Neutrophil (primary cell): ENCODE measurements around the gene TSPAN7.
A peak's percentile ranks its signal among the peaks of the same experiment; 100 is the strongest.

Experiments
- H3K27ac ChIP-seq: fragments of 200-600 bp; sonication (generic); 2 replicates; pipeline ENCODE4 v1.5.1; 2016; ENCODE audit warnings: mild to moderate bottlenecking, moderate library complexity
- H3K27me3 ChIP-seq: fragments of 200-600 bp; sonication (generic); 2 replicates; pipeline ENCODE4 v1.6.0; 2016; ENCODE audit warnings: mild to moderate bottlenecking
- H3K36me3 ChIP-seq: fragments of 200-600 bp; sonication (generic); 2 replicates; pipeline ENCODE4 v1.5.1; 2017
- H3K4me1 ChIP-seq, 2 experiments: fragments of 200-600 bp in 1 of 2; sonication (generic) in 1 of 2; 1 replicate in 1 of 2; 2 replicates in 1 of 2; pipeline versions ENCODE4 v1.5.1 to v1.6.1; 2013 to 2016; ENCODE audit warnings: low read depth in 1 of 2, low read length in 1 of 2, mild to moderate bottlenecking in 1 of 2, moderate library complexity in 1 of 2; ENCODE audit not compliant: control insufficient read depth in 1 of 2, insufficient read depth in 1 of 2
- H3K4me3 ChIP-seq, 2 experiments: fragments of 200-600 bp in 1 of 2; sonication (generic) in 1 of 2; 1 replicate in 1 of 2; 2 replicates in 1 of 2; pipeline ENCODE4 v1.5.1; 2013 to 2016; ENCODE audit warnings: low read depth in 1 of 2, low read length in 1 of 2, mild to moderate bottlenecking in 1 of 2, moderate library complexity in 1 of 2
- H3K9me3 ChIP-seq: fragments of 200-600 bp; sonication (generic); 2 replicates; pipeline ENCODE4 v1.5.1; 2016
- CTCF ChIP-seq: fragments of 200-600 bp; sonication (generic); IDR thresholded peaks from 2 replicates; pipeline ENCODE4 v1.5.1; 2016; ENCODE audit warnings: antibody characterized with exemption

Gene TSPAN7

GRCh38 chrX:38646129-38646528 is 84.8 kb downstream of the TSPAN7 start:
- TF ChIP-seq CTCF, result no peak
- no peak overlapping the region for H3K4me3 ChIP-seq
- H3K27me3 ChIP-seq, result no peaks in the 10 kb centered on the region
- no peak overlapping the region for H3K27ac ChIP-seq
- H3K9me3 ChIP-seq, result no peaks in the 10 kb centered on the region
- H3K36me3 ChIP-seq, result no peaks in the 10 kb centered on the region
- H3K4me1 ChIP-seq, result peaks cover 23 to 28% of the 10 kb centered on the region in 2 experiments

DNA sequence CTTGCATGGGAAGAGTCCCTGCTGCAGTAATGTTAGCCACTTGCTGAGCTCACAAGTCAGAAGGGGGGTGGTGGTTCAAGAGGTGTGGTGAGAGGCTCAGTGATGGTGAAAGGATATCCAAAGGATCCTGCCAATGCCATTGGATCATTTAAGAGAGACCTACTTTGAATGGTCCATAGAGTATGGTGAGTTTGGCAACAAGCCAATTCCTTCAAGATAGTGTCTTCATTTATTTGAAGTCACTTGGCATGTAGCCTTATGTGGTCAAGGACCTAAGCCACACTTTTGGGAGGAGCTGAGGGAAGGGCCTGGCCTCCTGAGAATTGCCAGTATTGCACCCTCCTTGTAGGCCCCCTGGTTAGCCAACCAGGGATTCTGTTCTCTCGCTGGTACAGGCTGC is 87.9 kb downstream of the TSPAN7 start:
- H3K36me3 ChIP-seq, result no peaks in the 10 kb centered on the region
- H3K27me3 ChIP-seq, result no peaks in the 10 kb centered on the region
- no peak overlapping the region for H3K27ac ChIP-seq
- no peak overlapping the region for H3K4me3 ChIP-seq
- H3K9me3 ChIP-seq, result no peaks in the 10 kb centered on the region
- TF ChIP-seq CTCF, result no peak
- H3K4me1 ChIP-seq, result peaks cover 27% of the 10 kb centered on the region in 2 experiments

GRCh38 chrX:38649674-38650647 is 88.6 kb downstream of the TSPAN7 start:
- H3K27ac ChIP-seq, result peak overlapping the region; percentile 2
- H3K27me3 ChIP-seq, result no peaks in the 10 kb centered on the region
- H3K4me1 ChIP-seq, result peaks cover 30 to 35% of the 10 kb centered on the region in 2 experiments
- no peak for TF ChIP-seq CTCF
- H3K36me3 ChIP-seq, result no peaks in the 10 kb centered on the region
- H3K4me3 ChIP-seq, result no peak overlapping the region
- no peaks in the 10 kb centered on the region for H3K9me3 ChIP-seq

DNA sequence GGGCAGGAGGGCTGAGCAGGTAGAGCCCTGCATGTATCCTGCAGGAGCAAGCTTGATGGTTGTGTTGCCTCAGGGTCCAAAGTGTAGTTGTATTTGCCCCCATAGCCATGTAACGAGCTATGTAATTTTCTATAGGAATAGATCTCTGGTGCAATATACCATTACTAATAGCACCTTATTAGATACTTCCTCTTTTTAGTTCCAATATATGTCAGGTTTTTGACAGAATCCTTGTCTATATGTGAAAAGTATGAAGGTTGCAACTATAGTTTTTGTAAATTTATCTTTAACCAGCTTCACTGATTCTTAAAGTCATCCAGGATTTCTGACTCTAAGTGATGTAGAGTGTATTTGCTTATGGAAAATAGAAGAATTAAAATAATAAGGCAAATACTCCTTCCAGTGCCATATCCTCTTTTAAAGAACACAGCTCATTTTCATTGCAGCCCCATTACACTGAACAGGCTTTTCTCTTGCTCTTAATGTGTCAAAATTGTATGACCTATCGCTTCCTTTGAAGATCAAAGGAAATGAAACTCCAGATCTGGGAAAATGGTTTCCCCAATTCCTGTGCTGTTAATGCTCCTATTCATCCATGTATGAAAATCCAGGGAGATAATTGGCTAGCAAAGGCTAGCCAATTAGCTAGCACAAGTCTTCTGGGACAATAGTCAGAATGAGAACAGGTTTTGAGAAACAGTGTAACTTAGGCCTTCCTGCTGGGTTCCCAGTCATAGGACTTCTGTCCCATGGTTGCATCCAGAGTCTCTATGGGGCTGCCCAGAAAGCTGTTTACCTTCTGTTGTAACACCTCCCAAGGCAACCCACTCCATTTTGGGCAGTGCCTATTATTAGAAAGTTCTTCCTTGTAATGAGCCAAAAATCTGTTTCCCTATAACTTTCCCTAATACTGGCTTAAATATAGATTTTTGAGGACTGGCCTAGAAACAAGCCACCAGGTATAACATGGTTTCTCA is 90.6 kb downstream of the TSPAN7 start:
- H3K9me3 ChIP-seq, result no peaks in the 10 kb centered on the region
- H3K4me1 ChIP-seq, result peaks cover 39 to 41% of the 10 kb centered on the region in 2 experiments
- no peak overlapping the region for H3K4me3 ChIP-seq
- H3K36me3 ChIP-seq, result no peaks in the 10 kb centered on the region
- no peaks in the 10 kb centered on the region for H3K27me3 ChIP-seq
- TF ChIP-seq CTCF, result no peak
- H3K27ac ChIP-seq, result no peak overlapping the region

DNA sequence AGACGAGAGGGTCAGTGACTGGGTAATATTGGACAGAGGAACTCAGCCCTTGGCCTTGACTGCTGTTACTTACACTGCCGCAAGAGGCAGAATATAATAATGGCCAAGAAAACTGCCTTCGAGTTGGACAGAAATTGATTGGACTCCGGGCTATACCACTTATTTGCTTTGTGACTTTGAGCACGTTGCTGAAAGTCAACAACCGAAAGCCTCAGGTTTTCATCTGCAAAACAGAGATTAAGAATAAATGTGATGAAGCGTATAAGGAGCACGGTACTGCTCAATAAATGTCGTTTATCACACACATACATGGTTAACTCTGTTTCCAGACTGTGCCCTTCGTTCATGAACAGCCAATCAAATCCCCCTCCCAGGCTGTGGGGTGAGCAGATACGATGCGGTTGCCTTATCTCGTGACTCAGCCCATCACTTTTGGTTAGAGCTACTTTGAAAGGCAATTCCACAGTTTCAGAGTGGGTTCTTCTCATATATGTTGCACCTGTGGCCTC is 91.6 kb downstream of the TSPAN7 start:
- peaks cover 47 to 51% of the 10 kb centered on the region in 2 experiments for H3K4me1 ChIP-seq
- no peaks in the 10 kb centered on the region for H3K9me3 ChIP-seq
- H3K36me3 ChIP-seq, result no peaks in the 10 kb centered on the region
- no peaks in the 10 kb centered on the region for H3K27me3 ChIP-seq
- TF ChIP-seq CTCF, result no peak
- H3K27ac ChIP-seq, result no peak overlapping the region
- H3K4me3 ChIP-seq, result no peak overlapping the region
